Heart left ventricle (tissue), 16 donors: ENCODE measurements around the gene NUBPL. TPM values are rescaled to one million over a fixed set of nuclear protein-coding genes. Genes with fewer than 3 reads are reported as not detected.
A peak's percentile ranks its signal among the peaks of the same experiment; 100 is the strongest.

ENCODE experiments used
- ATAC-seq, 4 donors: fragments of 200-7000 bp; cut with Tn5 transposase; one replicate each; pipeline ENCODE4 v1.9.1; 2020 to 2022; ENCODE audit warnings: moderate library complexity in 4 of 4, mild to moderate bottlenecking in 3 of 4, moderate number of reproducible peaks in 1 of 4
- DNase-seq, 5 donors: peaks; one replicate each; pipeline ENCODE4 v3.0.0-alpha.2; 2020
- H3K27ac ChIP-seq, 12 donors: fragments of 200-600 bp; sonication (generic) in 4 of 12; one replicate each; pipeline versions ENCODE4 v1.5.0 to v1.8.0; 2016 to 2022; ENCODE audit warnings: mild to moderate bottlenecking in 2 of 12
- H3K27me3 ChIP-seq, 9 donors: fragments of 200-600 bp; sonication (generic) in 2 of 9; one replicate each; pipeline versions ENCODE4 v1.5.1 to v1.8.0; 2016 to 2022; ENCODE audit warnings: mild to moderate bottlenecking in 3 of 9
- H3K36me3 ChIP-seq, 9 donors: fragments of 200-600 bp; sonication (generic) in 2 of 9; one replicate each; pipeline versions ENCODE4 v1.5.0 to v1.8.0; 2018 to 2022; ENCODE audit warnings: mild to moderate bottlenecking in 2 of 9
- H3K4me1 ChIP-seq, 12 donors: fragments of 200-600 bp; sonication (generic) in 4 of 12; one replicate each; pipeline versions ENCODE4 v1.5.0 to v1.8.0; 2016 to 2022; ENCODE audit warnings: mild to moderate bottlenecking in 3 of 12
- H3K4me3 ChIP-seq, 12 donors: fragments of 200-600 bp; sonication (generic) in 4 of 12; one replicate each; pipeline versions ENCODE4 v1.5.0 to v1.8.0; 2017 to 2022; ENCODE audit warnings: mild to moderate bottlenecking in 9 of 12, moderate library complexity in 4 of 12
- H3K9me3 ChIP-seq, 12 donors: fragments of 200-600 bp; sonication (generic) in 4 of 12; one replicate each; pipeline versions ENCODE4 v1.5.0 to v1.8.0; 2016 to 2022; ENCODE audit warnings: mild to moderate bottlenecking in 1 of 12
- POLR2A ChIP-seq, 2 donors: fragments of 450-650 bp; IDR thresholded peaks; one replicate each; pipeline ENCODE4 v1.6.1; 2017; ENCODE audit warnings: antibody characterized with exemption in 2 of 2, mild to moderate bottlenecking in 2 of 2, moderate library complexity in 2 of 2
- WGBS, 4 donors: extraction: QIAGEN DNeasy Blood & Tissue Kit in 2 of 4; methylation state at CpG; one replicate each; pipeline versions ENCODE4 v1.1.5 to v1.1.7; 2013 to 2018; 5-methylcytosine and 5-hydroxymethylcytosine counted together
- intact Hi-C, 10 donors: fragments of 100-400 bp; cut with DNase I; formaldehyde crosslinking; loops; one replicate each; pipeline versions ENCODE4 v1.11.1 to v1.14.2; 2022
- polyA plus RNA-seq, 2 donors: library from polyadenylated mRNA; stranded (reverse); fragments of 200-250 nt; gene quantifications; one replicate each; pipeline ENCODE4 v1.2.3, GENCODE V29; 2013
- total RNA-seq, 9 donors: library from RNA; depleted of rRNA in 2 of 9; stranded (reverse); fragments of >200 nt in 2 of 9; fragmentation: NEBNext Ultra II Directional in 3 of 9; extraction: Animal tissue kit (Norgen Biotek cat#: 25700) in 3 of 9; gene quantifications; one replicate each; pipeline versions ENCODE4 v1.1.0 to v1.2.4, GENCODE V29; 2016 to 2023
- TF ChIP-seq, protein P1 (sequence below), 12 donors: fragments of 200-600 bp; sonication (generic) in 4 of 12; IDR thresholded peaks; one replicate each; pipeline versions ENCODE4 v1.5.0 to v1.8.0; 2018 to 2022; ENCODE audit warnings: antibody characterized with exemption in 12 of 12, mild to moderate bottlenecking in 5 of 12
- donor health status: ischemic (EF 13 %, LVEDD 7.1; RV severe dilation, severe dysfunction).
- donor health status: healthy with polysubstance abuse.
- donor health status: DM: no; HTN: yes; CAD: no.
- donor health status: DM: no; HTN: no; CAD: no.
- donor health status: ischemic (EF 25% LVEDD 6.9; RV normal size, moderate dysfunction).
- donor health status: ischemic (EF 25% LVEDD 5.7; RV mildly dilated, moderate dysfunction).
- donor health status: healthy.
- donor health status: DM: yes; HTN: yes; CAD: no.
- donor health status: ischemic (EF 35%, LVEDD 5.7; RV mildly dilated, moderate dysfunction).
- donor health status: nonischemic (EF 11% LVEDD 7.7; RV severe dilation, severe dysfunction).
- donor health status: DM: yes; HTN: yes; CAD: no.
- donor health status: PGD.
- donor health status: ischemic (EF 29% LVEDD 5.4; RV normal size, mild dysfunction).
- donor health status: nonischemic (EF 23%, LVEDD 6.1; RV moderate dilation, normal function).

Gene NUBPL
- total and polyA plus RNA-seq, 11 donors = 6.2 to 28.7 (median 18.9) TPM

DNA sequence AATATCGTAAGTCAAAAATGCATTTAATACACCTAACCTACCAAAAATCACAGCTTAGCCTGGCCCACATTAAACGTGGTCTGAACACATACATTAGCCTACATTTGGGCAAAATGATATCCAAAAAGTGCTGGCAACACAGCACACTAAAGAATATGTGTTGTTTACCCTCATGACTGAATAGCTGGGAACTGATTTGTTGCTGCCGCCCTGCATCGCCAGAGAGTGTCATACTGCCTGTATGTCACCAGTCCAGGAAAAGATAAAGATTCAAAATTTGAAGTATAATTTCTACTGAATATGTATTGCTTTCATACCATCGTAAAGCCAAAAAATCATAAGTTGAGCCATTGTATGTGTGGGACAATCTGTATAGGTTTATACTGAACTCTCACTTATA lies 157.8 kb downstream of the NUBPL start:
- ATAC-seq = peak in 2 of 4 donors; percentile 46 to 57
- Histone ChIP-seq H3K4me3 (no peak overlapping the region), H3K36me3 (no peaks in the 10 kb centered on the region), H3K4me1 (peaks cover 0 to 21% (median 6%) of the 10 kb centered on the region in 12 donors), H3K27ac (peak overlapping the region in 4 of 12 donors; percentile 8 to 39 (median 22)), H3K27me3 (no peaks in the 10 kb centered on the region), H3K9me3 (peaks cover 0 to 12% (median 0%) of the 10 kb centered on the region in 12 donors)
- intact Hi-C loops = no loop called here
- TF ChIP-seq, protein P1, sequence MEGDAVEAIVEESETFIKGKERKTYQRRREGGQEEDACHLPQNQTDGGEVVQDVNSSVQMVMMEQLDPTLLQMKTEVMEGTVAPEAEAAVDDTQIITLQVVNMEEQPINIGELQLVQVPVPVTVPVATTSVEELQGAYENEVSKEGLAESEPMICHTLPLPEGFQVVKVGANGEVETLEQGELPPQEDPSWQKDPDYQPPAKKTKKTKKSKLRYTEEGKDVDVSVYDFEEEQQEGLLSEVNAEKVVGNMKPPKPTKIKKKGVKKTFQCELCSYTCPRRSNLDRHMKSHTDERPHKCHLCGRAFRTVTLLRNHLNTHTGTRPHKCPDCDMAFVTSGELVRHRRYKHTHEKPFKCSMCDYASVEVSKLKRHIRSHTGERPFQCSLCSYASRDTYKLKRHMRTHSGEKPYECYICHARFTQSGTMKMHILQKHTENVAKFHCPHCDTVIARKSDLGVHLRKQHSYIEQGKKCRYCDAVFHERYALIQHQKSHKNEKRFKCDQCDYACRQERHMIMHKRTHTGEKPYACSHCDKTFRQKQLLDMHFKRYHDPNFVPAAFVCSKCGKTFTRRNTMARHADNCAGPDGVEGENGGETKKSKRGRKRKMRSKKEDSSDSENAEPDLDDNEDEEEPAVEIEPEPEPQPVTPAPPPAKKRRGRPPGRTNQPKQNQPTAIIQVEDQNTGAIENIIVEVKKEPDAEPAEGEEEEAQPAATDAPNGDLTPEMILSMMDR (IDR thresholded peaks at IDR 0.05) = no peak
- no peak for TF ChIP-seq POLR2A (IDR thresholded peaks at IDR 0.05)
- no peak for DNase-seq
- 72 to 85% (median 80%) methylated on average over 5 of the region's 5 CpGs for WGBS, 4 donors

DNA sequence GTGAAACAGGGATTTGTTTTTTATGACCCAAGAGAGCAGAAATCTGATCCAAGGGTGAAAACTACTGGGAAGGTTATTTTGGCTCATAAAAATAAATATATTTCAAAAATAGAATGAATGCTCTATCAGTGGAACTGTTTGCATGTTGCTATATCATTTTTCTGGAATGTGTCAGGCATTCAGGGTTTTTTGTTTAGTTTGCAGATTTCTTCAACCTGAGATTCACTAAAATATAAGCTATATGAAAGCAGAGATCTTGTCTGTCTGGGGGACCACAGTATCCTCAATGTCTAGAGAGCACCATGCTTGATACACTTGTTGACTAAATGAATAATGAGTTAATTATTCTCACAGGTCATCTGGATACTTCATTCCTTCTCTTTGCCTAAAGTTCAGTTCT lies 165.1 kb downstream of the NUBPL start:
- Histone ChIP-seq H3K4me1 (no peaks in the 10 kb centered on the region), H3K4me3 (no peak overlapping the region), H3K27me3 (no peaks in the 10 kb centered on the region), H3K27ac (no peak overlapping the region), H3K9me3 (peaks cover 0 to 35% (median 9%) of the 10 kb centered on the region in 12 donors), H3K36me3 (peaks cover 0 to 8% (median 0%) of the 10 kb centered on the region in 9 donors)
- intact Hi-C loops = no loop called here
- ATAC-seq (no peak), DNase-seq (no peak)
- TF ChIP-seq POLR2A (IDR thresholded peaks at IDR 0.05) = no peak
- TF ChIP-seq, protein P1 (IDR thresholded peaks at IDR 0.05) = no peak

DNA sequence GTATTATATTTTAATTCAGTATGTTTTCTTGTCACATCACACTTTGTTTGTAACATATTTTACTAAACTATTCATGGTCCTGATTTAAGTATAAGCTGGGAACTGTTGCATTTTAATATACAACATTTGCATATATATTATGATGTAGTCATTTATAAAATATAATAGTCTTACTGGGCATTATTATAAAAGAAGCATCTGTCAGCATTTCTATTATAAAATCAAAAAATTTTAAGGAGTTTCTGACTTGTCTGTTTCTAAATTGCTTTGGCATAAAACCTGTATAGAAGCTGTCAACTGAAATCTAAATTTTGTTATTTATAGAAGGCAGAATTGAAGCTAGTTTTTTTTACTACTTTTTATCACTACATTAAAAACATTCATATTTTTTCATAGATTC lies 166.6 kb downstream of the NUBPL start:
- peaks cover 0 to 8% (median 0%) of the 10 kb centered on the region in 9 donors for H3K36me3 ChIP-seq
- peaks cover 0 to 27% (median 9%) of the 10 kb centered on the region in 12 donors for H3K9me3 ChIP-seq
- no peak overlapping the region for H3K4me3 ChIP-seq
- ATAC-seq (no peak), DNase-seq (no peak)
- no peaks in the 10 kb centered on the region for H3K4me1 ChIP-seq
- intact Hi-C loops = no loop called here
- H3K27me3 ChIP-seq = no peaks in the 10 kb centered on the region
- TF ChIP-seq, protein P1 (IDR thresholded peaks at IDR 0.05) = no peak
- TF ChIP-seq POLR2A (IDR thresholded peaks at IDR 0.05) = no peak
- no peak overlapping the region for H3K27ac ChIP-seq

DNA sequence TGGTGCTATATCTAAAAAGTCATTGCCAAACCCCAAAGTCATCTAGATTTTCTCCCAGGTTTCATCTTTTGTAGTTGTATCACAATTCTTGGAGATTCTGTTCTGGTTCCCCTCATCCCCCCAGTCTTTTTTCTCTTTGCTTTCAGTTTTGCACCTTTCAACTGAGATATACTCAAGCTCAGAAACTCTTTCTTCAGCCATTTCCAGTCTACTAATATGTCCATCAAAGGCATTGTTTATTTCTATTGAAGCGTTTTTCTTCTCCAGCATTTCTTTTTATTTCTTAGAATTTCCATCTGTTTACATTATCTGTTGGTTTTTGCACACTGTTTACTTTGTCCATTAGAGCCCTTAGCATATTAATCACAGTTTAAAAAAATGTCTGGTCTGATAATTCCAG lies 179.5 kb downstream of the NUBPL start:
- 89 to 96% (median 93%) methylated on average over 1 of the region's 1 CpG for WGBS, 4 donors
- DNase-seq = no peak
- no peak for TF ChIP-seq POLR2A (IDR thresholded peaks at IDR 0.05)
- TF ChIP-seq, protein P1 (IDR thresholded peaks at IDR 0.05) = no peak
- Histone ChIP-seq H3K4me1 (no peaks in the 10 kb centered on the region), H3K36me3 (no peaks in the 10 kb centered on the region), H3K4me3 (no peak overlapping the region), H3K9me3 (peaks cover 0 to 28% (median 3%) of the 10 kb centered on the region in 12 donors), H3K27ac (no peak overlapping the region), H3K27me3 (no peaks in the 10 kb centered on the region)
- ATAC-seq = no peak
- intact Hi-C loops = loop anchor here in 1 of 10 donors (10.0 kb wide), 1 partner anchor 46 kb away; no protein-coding TSS in a partner anchor
